ENCODE results near the gene GRAMD1A.
"Not testable (repeated sequence)": the region's sequence is repeated elsewhere in the genome, so short reads cannot be mapped to it uniquely, and the experiment has no call there.

GRAMD1A gene

DNA sequence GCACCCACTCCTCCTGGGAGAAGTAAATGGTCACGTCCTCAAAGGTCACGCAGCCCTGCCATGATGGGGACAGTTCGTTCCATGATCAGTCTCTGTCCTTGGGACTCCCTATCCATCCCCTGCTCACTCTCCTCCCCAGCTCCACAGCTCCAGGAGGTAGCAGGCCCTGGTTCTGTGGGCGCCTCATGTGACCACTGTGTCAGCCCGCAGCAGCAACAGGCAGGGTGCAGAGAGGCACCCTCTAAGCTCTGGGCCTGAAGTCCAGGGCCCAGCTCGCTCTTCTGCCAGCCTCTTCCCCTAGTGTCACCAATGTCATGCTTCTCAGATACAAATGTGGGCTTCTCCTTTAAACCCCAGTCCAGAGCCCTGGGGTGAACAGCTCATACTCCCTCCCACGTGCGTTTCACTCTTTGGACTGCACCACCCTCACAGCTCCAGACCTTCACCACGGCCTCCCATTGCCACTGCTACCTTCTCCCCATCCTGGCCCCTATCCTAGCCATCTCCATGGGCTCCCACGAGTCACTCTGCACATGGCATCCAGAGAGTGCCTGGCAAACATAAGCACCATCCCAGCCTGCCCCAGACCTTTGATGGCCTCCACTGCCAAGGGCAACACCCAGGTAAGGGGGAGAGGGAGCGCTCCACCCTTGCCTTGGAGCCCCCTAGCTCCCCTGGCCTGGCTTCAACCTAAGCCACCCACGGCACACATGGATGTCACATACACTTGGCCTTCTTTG lies 39.0 kb upstream of the GRAMD1A start:
- DNase-seq (ENCODE audit: low read depth), result no peak
- H3K4me3 ChIP-seq (ENCODE audit: low read depth, low read length), result no peak overlapping the region
- TF ChIP-seq POLR2A (IDR thresholded peaks at IDR 0.05; ENCODE audit: extremely low read depth, insufficient read length), result no peak
- no peak for TF ChIP-seq CTCF (IDR thresholded peaks at IDR 0.05; ENCODE audit: low read depth, low read length)
- TF ChIP-seq, protein P1, sequence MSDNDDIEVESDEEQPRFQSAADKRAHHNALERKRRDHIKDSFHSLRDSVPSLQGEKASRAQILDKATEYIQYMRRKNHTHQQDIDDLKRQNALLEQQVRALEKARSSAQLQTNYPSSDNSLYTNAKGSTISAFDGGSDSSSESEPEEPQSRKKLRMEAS (IDR thresholded peaks at IDR 0.05; ENCODE audit: low read depth, low read length), result no peak
- no peak for TF ChIP-seq MYC (IDR thresholded peaks at IDR 0.05; ENCODE audit: low read depth, low read length)

- peak overlapping the region; percentile 4 for H3K4me3 ChIP-seq (ENCODE audit: low read depth, low read length)
- DNase-seq (ENCODE audit: low read depth), result peak; percentile 72
- TF ChIP-seq MYC (IDR thresholded peaks at IDR 0.05; ENCODE audit: low read depth, low read length) (no peak), POLR2A (IDR thresholded peaks at IDR 0.05; ENCODE audit: extremely low read depth, insufficient read length) (no peak), CTCF (IDR thresholded peaks at IDR 0.05; ENCODE audit: low read depth, low read length) (no peak)
- TF ChIP-seq, protein P1 (IDR thresholded peaks at IDR 0.05; ENCODE audit: low read depth, low read length), result no peak
Observed at GRCh38 chr19:34961775-34962686, 38.1 kb upstream of the GRAMD1A start.

- no peak for TF ChIP-seq MYC (IDR thresholded peaks at IDR 0.05; ENCODE audit: low read depth, low read length)
- no peak for TF ChIP-seq CTCF (IDR thresholded peaks at IDR 0.05; ENCODE audit: low read depth, low read length)
- no peak for TF ChIP-seq POLR2A (IDR thresholded peaks at IDR 0.05; ENCODE audit: extremely low read depth, insufficient read length)
- TF ChIP-seq, protein P1 (IDR thresholded peaks at IDR 0.05; ENCODE audit: low read depth, low read length), result no peak
- H3K4me3 ChIP-seq (ENCODE audit: low read depth, low read length), result peak overlapping the region; percentile 11
- no peak for DNase-seq (ENCODE audit: low read depth)
Observed at GRCh38 chr19:34962687-34963572, 37.2 kb upstream of the GRAMD1A start.

GRCh38 chr19:34963573-34964406 lies 36.3 kb upstream of the GRAMD1A start, which contains the start of gene ZNF792:
Gene ZNF792 (minus strand): TSS chr19:34964229. CDS start chr19:34963662, 567 bp downstream.
- TF ChIP-seq CTCF (IDR thresholded peaks at IDR 0.05; ENCODE audit: low read depth, low read length) (no peak), POLR2A (IDR thresholded peaks at IDR 0.05; ENCODE audit: extremely low read depth, insufficient read length) (no peak)
- peak; percentile 56 for DNase-seq (ENCODE audit: low read depth)
- H3K4me3 ChIP-seq (ENCODE audit: low read depth, low read length), result peak within 1 kb of the TSS; percentile 38

DNA sequence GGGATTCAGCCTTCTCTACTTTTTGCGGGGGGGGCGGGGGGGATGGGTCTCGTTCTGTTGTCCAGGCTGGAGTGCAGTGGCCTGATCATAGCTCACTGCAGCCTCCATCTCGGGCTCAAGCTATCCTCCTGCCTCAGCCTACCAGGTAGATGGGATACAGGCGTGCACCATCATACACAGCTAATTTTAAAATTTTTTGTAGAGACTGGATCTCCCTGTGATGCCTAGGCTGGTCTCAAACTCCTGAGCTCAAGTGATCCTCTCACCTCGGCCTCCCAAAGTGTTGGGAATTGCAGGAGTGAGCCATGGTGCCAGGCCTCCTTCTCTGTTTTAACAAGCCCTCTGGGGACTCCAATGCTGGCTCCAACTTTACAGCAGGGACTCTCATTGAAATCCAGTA lies 35.5 kb upstream of the GRAMD1A start:
- DNase-seq (ENCODE audit: low read depth), result no peak
- TF ChIP-seq POLR2A (IDR thresholded peaks at IDR 0.05; ENCODE audit: extremely low read depth, insufficient read length) (no peak), MYC (IDR thresholded peaks at IDR 0.05; ENCODE audit: low read depth, low read length) (no peak), CTCF (IDR thresholded peaks at IDR 0.05; ENCODE audit: low read depth, low read length) (no peak)
- H3K4me3 ChIP-seq (ENCODE audit: low read depth, low read length), result no peak overlapping the region

- not testable (repeated sequence) for H3K4me3 ChIP-seq (ENCODE audit: low read depth, low read length); DNase-seq (ENCODE audit: low read depth)
Observed at GRCh38 chr19:34965505-34965904, 34.6 kb upstream of the GRAMD1A start.

Data from NB4 (cell line).